Progenitor cell of endocrine pancreas (in vitro differentiated cells): ENCODE results near the gene OR12D1. TPM values are rescaled to one million over a fixed set of nuclear protein-coding genes. Genes with fewer than 3 reads are reported as not detected.
"Not testable (repeated sequence)": the region's sequence is repeated elsewhere in the genome, so short reads cannot be mapped to it uniquely, and the experiment has no call there.

ENCODE experiments used
- DNase-seq: peaks from one replicate; pipeline ENCODE4 v3.0.0; 2021; ENCODE audit warnings: low spot score; ENCODE audit not compliant: unreplicated experiment
- H3K27ac Mint-ChIP-seq: 2 replicates; pipeline ENCODE4 v1.8.0; 2021; ENCODE audit warnings: mild to moderate bottlenecking, moderate library complexity, mixed read lengths
- H3K27me3 Mint-ChIP-seq: 2 replicates; pipeline ENCODE4 v1.8.0; 2021; ENCODE audit warnings: mixed read lengths
- H3K36me3 Mint-ChIP-seq: 2 replicates; pipeline ENCODE4 v1.8.0; 2022; ENCODE audit warnings: mixed read lengths; ENCODE audit not compliant: insufficient read depth
- H3K4me1 Mint-ChIP-seq: 2 replicates; pipeline ENCODE4 v1.8.0; 2021; ENCODE audit warnings: low read depth, mixed read lengths
- H3K4me3 Mint-ChIP-seq: 2 replicates; pipeline ENCODE4 v1.8.0; 2021; ENCODE audit warnings: low read depth, mild to moderate bottlenecking, moderate library complexity, mixed read lengths
- H3K9me3 Mint-ChIP-seq: 2 replicates; pipeline ENCODE4 v1.8.0; 2021; ENCODE audit warnings: low read depth, mixed read lengths
- CTCF ChIP-seq: fragments of 200-600 bp; sonication (generic); IDR thresholded peaks from one replicate; pipeline ENCODE4 v1.5.0; 2021; ENCODE audit warnings: antibody characterized with exemption, mild to moderate bottlenecking; ENCODE audit not compliant: unreplicated experiment
- total RNA-seq: library from RNA; stranded (reverse); gene quantifications from 2 replicates; pipeline ENCODE4 v1.2.1, GENCODE V29; 2021

Gene OR12D1
- total RNA-seq, 1 donor from 2014 or later = not detected

GRCh38 chr6:29424575-29424974 lies 9.8 kb downstream of the OR12D1 start:
- no peak overlapping the region for H3K4me3 Mint-ChIP-seq
- no peaks in the 10 kb centered on the region for H3K36me3 Mint-ChIP-seq
- peaks cover 34% of the 10 kb centered on the region for H3K27me3 Mint-ChIP-seq
- H3K27ac Mint-ChIP-seq = no peak overlapping the region
- TF ChIP-seq CTCF = no peak
- DNase-seq = no peak
- H3K9me3 Mint-ChIP-seq = peaks cover 5% of the 10 kb centered on the region
- no peaks in the 10 kb centered on the region for H3K4me1 Mint-ChIP-seq

GRCh38 chr6:29425075-29425474 lies 10.3 kb downstream of the OR12D1 start:
- H3K36me3 Mint-ChIP-seq = no peaks in the 10 kb centered on the region
- H3K4me1 Mint-ChIP-seq = no peaks in the 10 kb centered on the region
- no peak for DNase-seq
- no peak overlapping the region for H3K27ac Mint-ChIP-seq
- peaks cover 5% of the 10 kb centered on the region for H3K9me3 Mint-ChIP-seq
- H3K27me3 Mint-ChIP-seq = peaks cover 35% of the 10 kb centered on the region
- no peak overlapping the region for H3K4me3 Mint-ChIP-seq
- no peak for TF ChIP-seq CTCF

GRCh38 chr6:29426654-29427053 lies 11.9 kb downstream of the OR12D1 start:
- Mint-ChIP-seq H3K4me1 (no peaks in the 10 kb centered on the region), H3K27me3 (peaks cover 41% of the 10 kb centered on the region), H3K4me3 (no peak overlapping the region), H3K27ac (no peak overlapping the region), H3K9me3 (peaks cover 5% of the 10 kb centered on the region), H3K36me3 (no peaks in the 10 kb centered on the region)
- DNase-seq = no peak
- TF ChIP-seq CTCF = no peak

GRCh38 chr6:29436730-29437129 lies 22.0 kb downstream of the OR12D1 start:
- not testable (repeated sequence) for H3K4me3 Mint-ChIP-seq, H3K36me3 Mint-ChIP-seq, H3K27ac Mint-ChIP-seq, H3K4me1 Mint-ChIP-seq, H3K9me3 Mint-ChIP-seq, DNase-seq
- H3K27me3 Mint-ChIP-seq = peaks cover 28% of the 10 kb centered on the region

GRCh38 chr6:29439006-29439405 lies 24.3 kb downstream of the OR12D1 start, which contains the start of gene OR10C1:
Gene OR10C1 (plus strand): TSS chr6:29439306. CDS start chr6:29440016, 710 bp downstream.
- Mint-ChIP-seq H3K4me3 (no peak within 1 kb of the TSS), H3K36me3 (no peaks in the 10 kb centered on the region), H3K4me1 (peaks cover 7% of the 10 kb centered on the region), H3K9me3 (peaks cover 4% of the 10 kb centered on the region), H3K27me3 (peaks cover 29% of the 10 kb centered on the region), H3K27ac (peak within 1 kb of the TSS; percentile 21)
- TF ChIP-seq CTCF = no peak
- DNase-seq = no peak

GRCh38 chr6:29442719-29443118 lies 28.0 kb downstream of the OR12D1 start:
- no peaks in the 10 kb centered on the region for H3K36me3 Mint-ChIP-seq
- no peak for DNase-seq
- H3K4me3 Mint-ChIP-seq = no peak overlapping the region
- H3K27ac Mint-ChIP-seq = no peak overlapping the region
- H3K4me1 Mint-ChIP-seq = peaks cover 7% of the 10 kb centered on the region
- no peak for TF ChIP-seq CTCF
- peaks cover 8% of the 10 kb centered on the region for H3K9me3 Mint-ChIP-seq
- peaks cover 28% of the 10 kb centered on the region for H3K27me3 Mint-ChIP-seq

GRCh38 chr6:29444031-29444430 lies 29.3 kb downstream of the OR12D1 start:
- not testable (repeated sequence) for H3K4me3 Mint-ChIP-seq, H3K9me3 Mint-ChIP-seq, H3K27ac Mint-ChIP-seq, H3K36me3 Mint-ChIP-seq, H3K4me1 Mint-ChIP-seq, DNase-seq
- peaks cover 28% of the 10 kb centered on the region for H3K27me3 Mint-ChIP-seq
